ENCODE data around the gene ZWILCH.
"Not testable (repeated sequence)": the region's sequence is repeated elsewhere in the genome, so short reads cannot be mapped to it uniquely, and the experiment has no call there.

Gene ZWILCH

DNA sequence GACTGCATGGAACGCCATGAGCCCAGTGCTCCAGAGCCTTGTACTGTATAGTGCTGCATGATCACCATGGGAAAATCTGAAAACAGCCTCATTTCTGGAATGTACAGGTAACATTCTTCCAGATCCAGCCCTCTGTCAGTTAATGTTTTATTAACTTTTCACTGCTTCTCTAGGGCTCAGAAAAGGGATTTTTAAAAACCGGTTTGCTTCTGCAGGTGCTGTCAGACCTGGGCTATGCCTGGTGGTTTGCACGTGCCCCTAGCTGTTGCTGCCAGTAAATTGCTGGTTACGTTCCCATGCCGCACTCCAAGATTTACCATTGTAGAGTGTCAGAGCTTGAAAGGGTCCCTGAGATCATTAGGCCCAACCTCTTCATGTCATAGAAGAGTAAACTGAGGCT lies 16.6 kb upstream of the ZWILCH start:
- DNase-seq (ENCODE audit: low read depth): no peak

- DNase-seq (ENCODE audit: low read depth): no peak
Observed at GRCh38 chr15:66489179-66489791, 15.8 kb upstream of the ZWILCH start.

DNA sequence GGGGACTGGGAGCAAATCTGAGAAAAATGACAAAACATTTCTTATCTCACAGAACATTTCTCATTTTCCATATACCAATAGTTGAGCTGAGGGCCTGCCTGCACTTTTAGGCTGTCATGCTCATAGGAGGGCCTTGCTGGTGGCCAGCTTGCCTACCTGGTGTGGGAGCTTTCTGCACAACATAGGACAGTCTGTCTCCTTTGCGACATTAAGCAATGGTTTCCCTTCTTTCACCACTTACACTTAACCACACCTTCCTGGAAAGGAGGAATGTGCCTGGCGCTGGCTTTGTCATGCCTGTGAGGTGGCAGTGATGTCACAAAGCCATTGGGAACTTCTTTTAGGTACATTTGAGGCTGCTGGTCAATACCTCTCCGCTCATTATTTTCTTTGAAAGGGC lies 13.3 kb upstream of the ZWILCH start:
- DNase-seq (ENCODE audit: low read depth): no peak

DNA sequence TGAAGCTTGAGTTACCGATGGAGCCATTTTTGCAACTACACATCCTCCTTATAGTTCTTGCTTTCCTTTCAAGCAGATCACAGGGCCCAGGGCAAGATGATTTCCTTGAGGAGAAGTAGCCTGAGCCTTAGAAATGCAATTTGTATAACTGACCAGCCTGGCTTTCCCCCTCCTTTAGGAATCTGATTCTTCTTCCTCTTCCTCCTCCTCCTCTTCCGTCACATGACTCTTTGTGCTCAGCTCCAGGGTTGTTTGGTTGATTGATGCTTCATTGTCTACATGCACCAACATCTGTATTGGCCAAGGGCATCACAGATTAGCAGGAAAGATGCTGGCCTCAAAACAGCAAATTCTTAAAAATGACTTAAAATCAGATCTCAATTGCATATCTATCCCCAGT lies 10.9 kb upstream of the ZWILCH start:
- no peak for DNase-seq (ENCODE audit: low read depth)

DNA sequence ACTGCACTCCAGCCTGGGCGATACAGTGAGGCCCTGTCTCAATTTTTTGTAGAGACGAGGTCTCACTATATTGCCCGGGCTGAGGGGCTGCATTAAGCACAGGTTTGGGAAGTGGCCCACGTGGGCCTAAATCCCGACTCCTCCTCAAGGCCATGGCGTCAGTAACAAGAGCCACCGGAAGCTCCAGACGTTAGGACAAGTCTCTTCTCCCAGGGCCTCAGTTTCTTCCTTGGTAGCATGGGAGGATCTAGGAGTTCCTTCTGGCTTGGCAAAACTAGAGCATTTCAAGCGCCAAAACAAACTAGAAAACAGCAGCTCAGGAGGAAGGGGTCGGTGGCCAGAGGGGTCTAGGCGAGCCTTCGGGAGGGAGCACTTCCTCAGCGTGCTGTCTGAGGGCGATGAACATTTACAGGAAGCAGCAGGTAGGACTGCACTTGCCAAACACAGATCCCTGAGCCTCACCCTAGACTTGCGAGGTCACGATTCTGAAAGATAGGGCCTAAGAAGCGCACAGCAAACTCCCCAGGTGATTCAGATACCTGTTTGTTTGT lies 8.1 kb upstream of the ZWILCH start:
- no peak for DNase-seq (ENCODE audit: low read depth)

GRCh38 chr15:66497502-66498455 lies 7.3 kb upstream of the ZWILCH start, which contains the start of gene SNAPC5:
TSS of gene SNAPC5 (minus strand) at chr15:66497762. CDS start at chr15:66497731, 31 bp downstream.
- DNase-seq (ENCODE audit: low read depth): peak; percentile 85

DNA sequence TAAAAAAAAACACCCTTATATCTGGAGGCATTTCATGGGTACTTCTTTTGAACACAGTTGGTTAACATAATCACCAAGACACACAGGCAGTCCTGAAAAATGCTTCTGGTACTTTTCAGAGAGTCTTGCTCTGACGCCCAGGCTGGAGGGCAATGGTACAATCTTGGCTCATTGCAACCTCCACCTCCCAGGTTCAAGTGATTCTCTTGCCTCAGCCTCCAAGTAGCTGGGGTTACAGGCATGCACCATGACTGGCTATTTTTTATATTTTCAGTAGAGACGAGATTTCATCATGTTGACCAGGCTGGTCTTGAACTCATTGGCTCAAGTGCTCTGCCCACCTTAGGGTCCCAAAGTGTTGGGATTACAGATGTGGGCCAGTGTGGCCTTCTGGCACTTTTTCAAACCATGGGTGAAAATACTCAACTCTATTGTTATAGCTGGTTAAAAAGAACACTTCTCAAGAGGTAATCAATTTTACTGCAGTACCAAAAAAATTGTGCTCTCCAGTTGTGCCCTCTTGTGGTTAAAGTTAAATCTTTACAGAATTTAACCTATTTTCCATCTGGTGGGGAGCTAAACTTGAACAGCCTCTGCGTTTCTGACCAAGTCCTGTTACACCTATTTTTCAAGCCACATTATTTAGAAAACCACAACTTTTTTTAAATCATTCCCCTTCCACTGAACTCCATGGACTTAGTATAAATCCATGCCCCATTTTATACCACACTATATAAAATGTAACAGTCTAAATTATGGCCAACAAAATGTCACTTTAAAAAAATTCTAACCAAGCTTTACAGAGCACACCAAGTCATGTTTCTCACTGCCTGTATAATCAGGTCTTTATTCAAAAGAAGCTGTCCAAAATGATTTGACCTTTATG lies 6.4 kb upstream of the ZWILCH start:
- no peak for DNase-seq (ENCODE audit: low read depth)

DNA sequence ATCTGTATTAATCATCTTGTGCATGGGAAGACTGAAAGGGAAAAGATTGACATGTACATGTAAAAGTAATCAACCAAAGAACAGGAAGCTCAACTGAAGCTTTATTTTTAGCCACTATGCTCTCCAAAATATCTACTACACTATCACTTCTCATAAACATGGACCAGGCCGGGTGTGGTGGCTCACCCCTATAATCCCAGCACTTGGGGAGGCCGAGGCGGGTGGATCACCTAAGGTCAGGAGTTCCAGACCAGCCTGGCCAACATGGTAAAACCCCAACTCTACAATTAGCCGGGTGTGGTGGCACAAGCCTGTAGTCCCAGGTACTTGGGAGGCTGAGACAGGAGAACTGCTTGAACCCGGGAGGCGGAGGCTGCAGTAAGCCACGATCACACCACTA lies 4.8 kb upstream of the ZWILCH start:
- DNase-seq (ENCODE audit: low read depth): not testable (repeated sequence)

- DNase-seq (ENCODE audit: low read depth): no peak
Observed at GRCh38 chr15:66502491-66502890, 2.6 kb upstream of the ZWILCH start.

DNA sequence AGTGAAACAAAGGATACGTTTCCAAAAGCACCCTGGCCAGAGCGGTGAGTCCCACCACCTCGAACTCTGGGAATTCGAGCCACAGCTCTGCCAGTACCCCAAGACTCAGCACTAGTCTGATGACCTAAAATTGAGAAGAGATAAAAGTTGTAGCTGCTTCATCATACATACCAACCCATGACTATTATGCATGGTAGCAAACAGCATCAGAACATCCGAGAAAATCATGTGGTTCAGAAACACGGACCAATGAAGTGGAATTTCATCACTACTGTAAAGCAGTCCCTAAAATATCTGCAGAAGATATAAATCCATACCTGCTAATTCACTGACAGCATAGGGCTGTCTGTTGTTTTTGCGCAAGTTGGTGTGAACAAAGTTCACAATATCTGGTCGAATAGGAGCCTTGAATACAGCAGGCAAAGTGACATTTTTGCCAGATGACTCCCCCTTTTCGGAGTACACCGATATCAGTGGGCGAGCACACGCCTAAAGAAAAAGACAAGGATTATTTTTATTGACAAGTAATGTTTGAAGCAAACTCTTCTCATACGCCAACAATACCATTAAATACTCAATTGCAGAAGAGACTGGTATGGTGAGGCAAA lies 2.0 kb upstream of the ZWILCH start:
- DNase-seq (ENCODE audit: low read depth): not testable (repeated sequence)

DNA sequence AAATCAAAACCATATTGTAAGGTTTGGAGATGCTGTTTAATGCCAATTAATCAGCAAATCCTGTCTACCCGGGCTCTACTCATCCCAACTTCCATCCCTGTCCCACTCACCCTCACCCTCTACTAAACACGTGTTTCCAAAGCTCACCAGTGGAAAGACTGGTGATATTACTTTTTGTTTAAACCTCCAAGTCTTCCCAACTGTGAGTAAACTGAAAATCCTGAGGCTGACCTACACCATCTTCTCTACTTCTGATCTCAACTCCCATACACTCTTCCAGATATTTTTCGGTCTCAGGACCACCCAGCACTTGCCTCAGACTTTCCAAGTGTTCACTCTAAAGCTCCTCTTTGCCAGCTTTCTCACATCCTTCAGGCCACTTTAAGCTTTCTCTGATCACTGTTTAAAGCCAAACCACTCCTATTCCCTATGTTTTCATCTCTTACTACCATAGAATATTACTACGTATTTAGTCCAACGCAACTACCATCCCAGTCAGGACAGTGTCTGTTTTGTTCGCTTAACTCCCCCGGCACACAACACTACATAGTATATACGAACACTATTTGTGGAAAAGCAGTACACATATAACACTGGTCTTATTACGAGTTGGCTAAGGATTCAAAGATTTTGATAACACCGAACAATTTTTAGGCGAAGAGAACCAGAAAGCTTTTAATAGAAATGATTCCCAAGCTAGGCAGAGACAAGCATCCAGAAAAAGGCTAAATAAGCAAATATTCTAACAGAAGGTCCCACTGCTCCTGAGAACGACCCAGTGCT lies 1.2 kb upstream of the ZWILCH start:
- DNase-seq (ENCODE audit: low read depth): no peak

DNA sequence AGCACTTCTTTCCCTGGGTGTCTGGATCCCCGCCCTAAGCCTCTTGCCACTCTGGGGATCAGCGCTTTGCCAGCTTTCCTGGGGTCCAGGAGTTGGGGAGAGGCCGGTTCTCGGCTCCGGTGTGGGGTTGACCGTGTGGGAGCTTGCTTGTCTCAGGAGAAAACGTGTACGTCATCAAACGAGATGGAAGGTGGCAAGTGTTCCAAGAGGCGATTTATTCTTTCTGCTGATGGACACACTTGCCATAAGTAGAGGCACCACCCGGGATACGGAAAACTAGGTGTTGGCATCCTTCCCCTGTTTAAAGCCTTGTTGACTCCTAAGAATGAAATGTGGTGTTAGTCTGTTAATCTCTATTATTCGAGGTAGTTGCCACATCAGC lies 295 bp downstream of the ZWILCH start:
- DNase-seq (ENCODE audit: low read depth): no peak

DNA sequence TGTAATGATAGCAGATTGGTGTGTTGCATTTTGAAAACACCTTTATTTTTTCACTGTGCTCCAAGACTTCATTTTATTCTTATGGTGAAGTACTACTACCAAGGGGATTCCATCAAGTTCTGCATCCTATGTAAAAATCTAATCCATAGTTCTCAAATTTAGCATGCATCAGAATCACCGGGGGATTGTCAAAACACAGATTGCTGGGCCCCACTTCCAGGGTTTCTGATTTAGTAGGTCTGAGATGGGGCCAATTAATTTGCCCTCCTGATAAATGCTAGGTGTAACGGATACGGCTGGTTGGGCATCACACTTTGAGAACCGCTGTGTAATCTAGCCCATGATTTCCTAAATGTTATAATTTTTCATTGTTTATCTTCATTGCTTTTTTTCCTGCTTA lies 692 bp downstream of the ZWILCH start:
- DNase-seq (ENCODE audit: low read depth): no peak

GRCh38 chr15:66508293-66508883 lies 3.3 kb downstream of the ZWILCH start:
- DNase-seq (ENCODE audit: low read depth): no peak

GRCh38 chr15:66514586-66514985 lies 9.5 kb downstream of the ZWILCH start:
- DNase-seq (ENCODE audit: low read depth): no peak

GRCh38 chr15:66515901-66516322 lies 10.8 kb downstream of the ZWILCH start:
- DNase-seq (ENCODE audit: low read depth): no peak

- no peak for DNase-seq (ENCODE audit: low read depth)
Observed at GRCh38 chr15:66523926-66524325, 18.8 kb downstream of the ZWILCH start.

DNA sequence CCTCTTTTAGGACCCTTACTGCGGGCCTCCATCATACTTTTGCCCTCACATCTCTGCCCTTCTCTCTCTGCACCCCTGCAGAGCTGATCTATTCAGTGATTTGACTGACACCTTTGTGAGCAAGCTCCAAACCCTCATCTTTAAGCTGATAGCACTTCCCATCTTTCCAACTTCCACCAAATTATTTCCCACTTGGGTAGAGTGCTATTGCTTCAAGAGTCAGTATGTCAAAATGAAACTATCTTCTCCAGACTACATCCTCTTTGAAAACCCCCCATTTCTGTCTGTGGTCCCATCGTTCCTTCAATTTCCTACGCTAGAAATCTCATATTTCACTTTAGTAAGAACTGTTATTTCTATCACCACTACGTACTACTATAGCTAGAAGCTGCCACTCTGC lies 19.7 kb downstream of the ZWILCH start:
- DNase-seq (ENCODE audit: low read depth): no peak

DNA sequence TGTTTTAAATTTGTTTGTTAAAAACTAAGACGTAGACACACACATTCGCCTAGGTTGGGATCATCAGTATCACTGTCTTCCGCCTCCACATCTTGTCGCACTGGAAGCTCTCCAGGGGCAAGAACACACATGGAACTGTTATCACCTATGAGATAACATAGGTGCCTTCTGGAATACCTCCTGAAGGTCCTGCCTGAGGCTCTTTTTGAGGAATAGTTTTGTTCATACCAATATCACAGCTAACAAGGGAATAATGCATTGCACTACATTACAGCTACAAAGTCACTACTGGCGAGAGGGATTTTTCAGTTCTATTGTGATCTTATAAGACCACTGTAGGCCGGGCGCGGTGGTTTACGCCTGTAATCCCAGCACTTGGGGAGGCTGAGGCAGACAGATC lies 29.9 kb downstream of the ZWILCH start:
- DNase-seq (ENCODE audit: low read depth): no peak

- no peak for DNase-seq (ENCODE audit: low read depth)
Observed at GRCh38 chr15:66542896-66543295, 37.8 kb downstream of the ZWILCH start.
